ENCODE data around the gene SEMA5B. TPM values are rescaled to one million over a fixed set of nuclear protein-coding genes. Genes with fewer than 3 reads are reported as not detected.

Gene SEMA5B
- polyA plus RNA-seq, 1 experiment = not detected

- H3K4me3 ChIP-seq (ENCODE audit: low read depth, low read length) = peak overlapping the region; percentile 90
- ChIA-PET POLR2A (interaction anchor here (0.5 kb wide), 1 partner anchor 8 kb away, joined by 3 read pairs; no protein-coding TSS in a partner anchor), CTCF (no interaction called here)
- no peak for TF ChIP-seq CTCF (IDR thresholded peaks at IDR 0.05; ENCODE audit: insufficient read depth, low read depth, low read length)
- H3K36me3 ChIP-seq (ENCODE audit: control insufficient read depth, insufficient read depth, low read length) = no peaks in the 10 kb centered on the region; the same call in 1 of the 2 replicates
- no peak for DNase-seq (ENCODE audit: low read depth)
- H3K27me3 ChIP-seq (ENCODE audit: control insufficient read depth, insufficient read depth, low read length) = no peaks in the 10 kb centered on the region
Observed at GRCh38 chr3:123068601-123069381, 41.2 kb upstream of the SEMA5B start.

GRCh38 chr3:123067689-123068600 is 40.4 kb upstream of the SEMA5B start:
- DNase-seq (ENCODE audit: low read depth) = no peak
- H3K36me3 ChIP-seq (ENCODE audit: control insufficient read depth, insufficient read depth, low read length) = no peaks in the 10 kb centered on the region
- ChIA-PET POLR2A (interaction anchor here (0.5 kb wide), 1 partner anchor 9 kb away, joined by 3 read pairs; no protein-coding TSS in a partner anchor), CTCF (interaction anchor here (0.9 to 2.2 kb wide), 4 partner anchors 9 to 40 kb away, joined by 3 to 8 read pairs (median 6); partner anchors contain the start of gene SEMA5B)
- TF ChIP-seq CTCF (IDR thresholded peaks at IDR 0.05; ENCODE audit: insufficient read depth, low read depth, low read length) = 0 out of 2 replicates have a peak, but pooled peaks have one; percentile 4
- H3K4me3 ChIP-seq (ENCODE audit: low read depth, low read length) = peak overlapping the region; percentile 90
- H3K27me3 ChIP-seq (ENCODE audit: control insufficient read depth, insufficient read depth, low read length) = no peaks in the 10 kb centered on the region

GRCh38 chr3:123066896-123067688 is 39.5 kb upstream of the SEMA5B start, which contains the start of gene PDIA5:
TSS of gene PDIA5 (plus strand) at chr3:123067025. CDS start at chr3:123067165, 140 bp downstream.
- H3K4me3 ChIP-seq (ENCODE audit: low read depth, low read length) = peak within 1 kb of the TSS; percentile 90
- POLR2A ChIA-PET = interaction anchor here (0.6 kb wide), 2 partner anchors 23 to 1144 kb away, joined by 5 to 12 read pairs; no protein-coding TSS in a partner anchor
- no peaks in the 10 kb centered on the region for H3K36me3 ChIP-seq (ENCODE audit: control insufficient read depth, insufficient read depth, low read length)
- DNase-seq (ENCODE audit: low read depth) = peak; percentile 39
- H3K27me3 ChIP-seq (ENCODE audit: control insufficient read depth, insufficient read depth, low read length) = peaks cover 2% of the 10 kb centered on the region
- no peak for TF ChIP-seq CTCF (IDR thresholded peaks at IDR 0.05; ENCODE audit: insufficient read depth, low read depth, low read length)
- CTCF ChIA-PET = interaction anchor here (0.9 to 2.2 kb wide), 4 partner anchors 10 to 39 kb away, joined by 3 to 8 read pairs (median 6); partner anchors contain the start of gene SEMA5B

GRCh38 chr3:123066599-123066895 is 39.0 kb upstream of the SEMA5B start:
- CTCF ChIA-PET = interaction anchor here (1.9 to 2.2 kb wide), 2 partner anchors 10 to 15 kb away, joined by 7 to 8 read pairs; no protein-coding TSS in a partner anchor
- no peak for TF ChIP-seq CTCF (IDR thresholded peaks at IDR 0.05; ENCODE audit: insufficient read depth, low read depth, low read length)
- POLR2A ChIA-PET = interaction anchor here (0.6 kb wide), 2 partner anchors 23 to 1144 kb away, joined by 5 to 12 read pairs; no protein-coding TSS in a partner anchor
- no peak for DNase-seq (ENCODE audit: low read depth)
- Histone ChIP-seq H3K4me3 (ENCODE audit: low read depth, low read length) (peak overlapping the region; percentile 90), H3K36me3 (ENCODE audit: control insufficient read depth, insufficient read depth, low read length) (no peaks in the 10 kb centered on the region), H3K27me3 (ENCODE audit: control insufficient read depth, insufficient read depth, low read length) (peaks cover 2% of the 10 kb centered on the region)

All from BJ (cell line).